ENCODE results near the gene CCL3. TPM values are rescaled to one million over a fixed set of nuclear protein-coding genes. Genes with fewer than 3 reads are reported as not detected.
"Not testable (repeated sequence)": the region's sequence is repeated elsewhere in the genome, so short reads cannot be mapped to it uniquely, and the experiment has no call there.

CCL3 gene
- total RNA-seq, 1 experiment from 2014 or later, result not detected

GRCh38 chr17:36081681-36082471 lies 8.1 kb downstream of the CCL3 start:
- ATAC-seq; H4K20me1 ChIP-seq (ENCODE audit: low read length); H3K4me3 ChIP-seq (ENCODE audit: low read length); H3K79me2 ChIP-seq (ENCODE audit: low read length); DNase-seq; CTCF ChIA-PET; H3K36me3 ChIP-seq (ENCODE audit: low read depth, low read length); H3K4me1 ChIP-seq (ENCODE audit: insufficient read depth, low read length); H3F3A ChIP-seq (ENCODE audit: low read length, unreplicated experiment); H3K9ac ChIP-seq (ENCODE audit: low read length); H3K9me3 ChIP-seq (ENCODE audit: low read length); intact Hi-C loops (cut with micrococcal nuclease); POLR2A ChIA-PET (ENCODE audit: unreplicated experiment); H3K27ac ChIP-seq (ENCODE audit: low read length); BruUV-seq (replicated peaks); H2AFZ ChIP-seq (ENCODE audit: low read length); H3K9me2 ChIP-seq (replicated peaks; ENCODE audit: low read length); H3K4me2 ChIP-seq (ENCODE audit: low read length): not testable (repeated sequence)
- H3K27me3 ChIP-seq (ENCODE audit: low read length), result peaks cover 18% of the 10 kb centered on the region

- no peak for TF ChIP-seq CTCF (conservative IDR thresholded peaks at IDR 0.05; ENCODE audit: low read depth, low read length)
- no peak for TF ChIP-seq EZH2phosphoT487 (IDR thresholded peaks at IDR 0.05; ENCODE audit: borderline replicate concordance, low read length)
- no peak for TF ChIP-seq EZH2 (IDR thresholded peaks at IDR 0.05; ENCODE audit: low read length, unreplicated experiment)
- no peaks in the 10 kb centered on the region for H3K36me3 ChIP-seq (ENCODE audit: low read depth, low read length)
- H3K27me3 ChIP-seq (ENCODE audit: low read length), result peaks cover 15% of the 10 kb centered on the region
- no peaks in the 10 kb centered on the region for H3K79me2 ChIP-seq (ENCODE audit: low read length)
- BruUV-seq (replicated peaks), result no TSS peak
- no peaks in the 10 kb centered on the region for H3K4me1 ChIP-seq (ENCODE audit: insufficient read depth, low read length)
- ChIA-PET POLR2A (ENCODE audit: unreplicated experiment) (no interaction called here), CTCF (no interaction called here)
- no peak overlapping the region for H3K9ac ChIP-seq (ENCODE audit: low read length)
- H3K9me3 ChIP-seq (ENCODE audit: low read length), result no peaks in the 10 kb centered on the region
- no peak overlapping the region for H3K4me3 ChIP-seq (ENCODE audit: low read length)
- no peaks in the 10 kb centered on the region for H3K9me2 ChIP-seq (replicated peaks; ENCODE audit: low read length)
- DNase-seq (no peak), ATAC-seq (no peak)
- no peaks in the 10 kb centered on the region for H4K20me1 ChIP-seq (ENCODE audit: low read length)
- no peak overlapping the region for H3K27ac ChIP-seq (ENCODE audit: low read length)
- H3K4me2 ChIP-seq (ENCODE audit: low read length), result no peak overlapping the region
- H3F3A ChIP-seq (ENCODE audit: low read length, unreplicated experiment), result no peaks in the 10 kb centered on the region
- intact Hi-C loops (cut with micrococcal nuclease), result no loop called here
- no peak overlapping the region for H2AFZ ChIP-seq (ENCODE audit: low read length)
Observed at GRCh38 chr17:36074365-36074764, 15.6 kb downstream of the CCL3 start.

GRCh38 chr17:36072431-36073121 lies 17.4 kb downstream of the CCL3 start:
- H3K36me3 ChIP-seq (ENCODE audit: low read depth, low read length), result no peaks in the 10 kb centered on the region
- POLR2A ChIA-PET (ENCODE audit: unreplicated experiment), result no interaction called here
- no peaks in the 10 kb centered on the region for H3F3A ChIP-seq (ENCODE audit: low read length, unreplicated experiment)
- intact Hi-C loops (cut with micrococcal nuclease), result no loop called here
- no peak overlapping the region for H3K27ac ChIP-seq (ENCODE audit: low read length)
- BruUV-seq (replicated peaks), result no TSS peak
- no peak overlapping the region for H3K9ac ChIP-seq (ENCODE audit: low read length)
- no peaks in the 10 kb centered on the region for H3K4me1 ChIP-seq (ENCODE audit: insufficient read depth, low read length)
- no peak overlapping the region for H3K4me3 ChIP-seq (ENCODE audit: low read length)
- H4K20me1 ChIP-seq (ENCODE audit: low read length), result no peaks in the 10 kb centered on the region
- peaks cover 10% of the 10 kb centered on the region for H3K27me3 ChIP-seq (ENCODE audit: low read length)
- no peaks in the 10 kb centered on the region for H3K9me3 ChIP-seq (ENCODE audit: low read length)
- no peak for ATAC-seq
- no peak overlapping the region for H2AFZ ChIP-seq (ENCODE audit: low read length)
- CTCF ChIA-PET, result interaction anchor here (0.6 kb wide), 1 partner anchor 84 kb away, joined by 3 read pairs; no protein-coding TSS in a partner anchor
- no peak overlapping the region for H3K4me2 ChIP-seq (ENCODE audit: low read length)
- H3K9me2 ChIP-seq (replicated peaks; ENCODE audit: low read length), result no peaks in the 10 kb centered on the region
- TF ChIP-seq EZH2 (IDR thresholded peaks at IDR 0.05; ENCODE audit: low read length, unreplicated experiment) (no peak), CTCF (conservative IDR thresholded peaks at IDR 0.05; ENCODE audit: low read depth, low read length) (peak; percentile 63)
- DNase-seq, result peak; percentile 30
- no peaks in the 10 kb centered on the region for H3K79me2 ChIP-seq (ENCODE audit: low read length)

Measured in PC-3 (cell line).